Neural cell (in vitro differentiated cells): Measurements from ENCODE around the gene UGT3A1. TPM values are rescaled to one million over a fixed set of nuclear protein-coding genes. Genes with fewer than 3 reads are reported as not detected.

Source experiments
- H2AFZ ChIP-seq: fragments of 200-600, 300-800 bp; sonication (generic), shearing (Covaris generic); 2 replicates; pipeline ENCODE4 v1.6.0; 2014; ENCODE audit warnings: low read depth, mild to moderate bottlenecking, antibody characterized with exemption, low read length, moderate library complexity
- H3F3A ChIP-seq: fragments of 200-600 bp; shearing (Covaris generic); 2 replicates; pipeline ENCODE4 v1.6.1; 2016; ENCODE audit warnings: mild to moderate bottlenecking, moderate library complexity, mixed read lengths, antibody characterized with exemption, low read length; ENCODE audit not compliant: insufficient read depth, poor library complexity, severe bottlenecking
- H3K27ac ChIP-seq: fragments of 200-600, 300-800 bp; sonication (generic), shearing (Covaris generic); 2 replicates; pipeline ENCODE4 v1.5.1; 2014; ENCODE audit warnings: mild to moderate bottlenecking, low read length, moderate library complexity
- H3K27me3 ChIP-seq: fragments of 300-800, 200-600 bp; sonication (generic), shearing (Covaris generic); 2 replicates; pipeline ENCODE4 v1.6.0; 2014; ENCODE audit warnings: mild to moderate bottlenecking, low read depth, low read length, moderate library complexity; ENCODE audit not compliant: insufficient read depth
- H3K36me3 ChIP-seq: fragments of 300-800, 200-600 bp; sonication (generic), shearing (Covaris generic); 2 replicates; pipeline ENCODE4 v1.5.1; 2014; ENCODE audit warnings: mild to moderate bottlenecking, antibody characterized with exemption, low read length, moderate library complexity; ENCODE audit not compliant: insufficient read depth
- H3K4me2 ChIP-seq: fragments of 300-800, 200-600 bp; sonication (generic), shearing (Covaris generic); 2 replicates; pipeline ENCODE4 v1.6.0; 2014; ENCODE audit warnings: mild to moderate bottlenecking, low read length
- H3K4me3 ChIP-seq: fragments of 300-800, 200-600 bp; sonication (generic), shearing (Covaris generic); 2 replicates; pipeline ENCODE4 v1.5.1; 2014; ENCODE audit warnings: mild to moderate bottlenecking, low read length, moderate library complexity
- H3K79me2 ChIP-seq: fragments of 200-600 bp; shearing (Covaris generic); replicated peaks from 2 replicates; pipeline ENCODE4 v1.6.0; 2014; ENCODE audit warnings: mild to moderate bottlenecking, low read length, moderate library complexity; ENCODE audit not compliant: insufficient read depth
- H3K9ac ChIP-seq: fragments of 300-800, 200-600 bp; sonication (generic), shearing (Covaris generic); 2 replicates; pipeline ENCODE4 v1.6.1; 2016; ENCODE audit warnings: mild to moderate bottlenecking, low read length, mixed read lengths
- H3K9me2 ChIP-seq: fragments of 200-600 bp; shearing (Covaris generic); 2 replicates; pipeline ENCODE4 v1.6.1; 2016; ENCODE audit warnings: mild to moderate bottlenecking, low read length, mixed read lengths; ENCODE audit not compliant: insufficient read depth
- H3K9me3 ChIP-seq: fragments of 200-600, 300-800 bp; sonication (generic), shearing (Covaris generic); 2 replicates; pipeline ENCODE4 v1.6.1; 2016; ENCODE audit warnings: mild to moderate bottlenecking, mixed run types, low read length, moderate library complexity, mixed read lengths
- H4K20me1 ChIP-seq: fragments of 200-600 bp; shearing (Covaris generic); 2 replicates; pipeline ENCODE4 v1.6.1; 2016; ENCODE audit warnings: mild to moderate bottlenecking, mixed run types; ENCODE audit not compliant: insufficient read depth
- CTCF ChIP-seq: fragments of 450-650 bp; IDR thresholded peaks from 2 replicates; pipeline ENCODE4 v1.5.1; 2014; ENCODE audit warnings: antibody characterized with exemption, mild to moderate bottlenecking, moderate library complexity; ENCODE audit not compliant: poor library complexity, severe bottlenecking
- EP300 ChIP-seq: fragments of 450-650 bp; conservative IDR thresholded peaks from 2 replicates; pipeline ENCODE4 v1.6.1; 2014; ENCODE audit warnings: antibody characterized with exemption, mild to moderate bottlenecking, moderate library complexity; ENCODE audit not compliant: poor library complexity, severe bottlenecking
- EZH2 ChIP-seq: fragments of 200-600, 300-800 bp; shearing (Covaris generic), sonication (generic); IDR thresholded peaks from 2 replicates; pipeline ENCODE4 v1.6.1; 2014; ENCODE audit warnings: antibody characterized with exemption, low read length, borderline replicate concordance, mild to moderate bottlenecking; ENCODE audit not compliant: insufficient read depth, poor library complexity, severe bottlenecking
- MXI1 ChIP-seq: fragments of 450-650 bp; conservative IDR thresholded peaks from 2 replicates; pipeline ENCODE4 v1.6.1; 2014; ENCODE audit warnings: antibody characterized with exemption, mild to moderate bottlenecking; ENCODE audit not compliant: poor library complexity, severe bottlenecking
- POLR2AphosphoS5 ChIP-seq: IDR thresholded peaks from 2 replicates; pipeline ENCODE4 v1.6.1; 2012
- RAD21 ChIP-seq: fragments of 450-650 bp; conservative IDR thresholded peaks from 2 replicates; pipeline ENCODE4 v1.6.1; 2014; ENCODE audit warnings: antibody characterized with exemption, mild to moderate bottlenecking, moderate library complexity
- SMC3 ChIP-seq: fragments of 450-650 bp; conservative IDR thresholded peaks from 2 replicates; pipeline ENCODE4 v1.6.1; 2014; ENCODE audit warnings: antibody characterized with exemption, mild to moderate bottlenecking, moderate library complexity; ENCODE audit not compliant: poor library complexity
- TAF1 ChIP-seq: IDR thresholded peaks from 2 replicates; pipeline ENCODE4 v1.6.1; 2012; ENCODE audit warnings: low read depth
- polyA plus RNA-seq: library from polyadenylated mRNA; depleted of rRNA; stranded (reverse); fragments of >200 nt; gene quantifications from 2 replicates; pipeline ENCODE4 v1.2.3, GENCODE V29; 2014
- TF ChIP-seq, protein P1 (sequence below): IDR thresholded peaks from 2 replicates; pipeline ENCODE4 v1.6.1; 2012; ENCODE audit warnings: borderline replicate concordance

The UGT3A1 gene
- polyA plus RNA-seq, 1 donor from 2014 or later = not detected

GRCh38 chr5:36017622-36018021, 26.4 kb upstream of the UGT3A1 start:
- no peak for TF ChIP-seq EP300
- TF ChIP-seq CTCF = no peak
- TF ChIP-seq SMC3 = no peak
- TF ChIP-seq MXI1 = no peak
- no peak for TF ChIP-seq POLR2AphosphoS5
- TF ChIP-seq RAD21 = no peak
- no peak for TF ChIP-seq TAF1
- TF ChIP-seq EZH2 = no peak
- TF ChIP-seq, protein P1, sequence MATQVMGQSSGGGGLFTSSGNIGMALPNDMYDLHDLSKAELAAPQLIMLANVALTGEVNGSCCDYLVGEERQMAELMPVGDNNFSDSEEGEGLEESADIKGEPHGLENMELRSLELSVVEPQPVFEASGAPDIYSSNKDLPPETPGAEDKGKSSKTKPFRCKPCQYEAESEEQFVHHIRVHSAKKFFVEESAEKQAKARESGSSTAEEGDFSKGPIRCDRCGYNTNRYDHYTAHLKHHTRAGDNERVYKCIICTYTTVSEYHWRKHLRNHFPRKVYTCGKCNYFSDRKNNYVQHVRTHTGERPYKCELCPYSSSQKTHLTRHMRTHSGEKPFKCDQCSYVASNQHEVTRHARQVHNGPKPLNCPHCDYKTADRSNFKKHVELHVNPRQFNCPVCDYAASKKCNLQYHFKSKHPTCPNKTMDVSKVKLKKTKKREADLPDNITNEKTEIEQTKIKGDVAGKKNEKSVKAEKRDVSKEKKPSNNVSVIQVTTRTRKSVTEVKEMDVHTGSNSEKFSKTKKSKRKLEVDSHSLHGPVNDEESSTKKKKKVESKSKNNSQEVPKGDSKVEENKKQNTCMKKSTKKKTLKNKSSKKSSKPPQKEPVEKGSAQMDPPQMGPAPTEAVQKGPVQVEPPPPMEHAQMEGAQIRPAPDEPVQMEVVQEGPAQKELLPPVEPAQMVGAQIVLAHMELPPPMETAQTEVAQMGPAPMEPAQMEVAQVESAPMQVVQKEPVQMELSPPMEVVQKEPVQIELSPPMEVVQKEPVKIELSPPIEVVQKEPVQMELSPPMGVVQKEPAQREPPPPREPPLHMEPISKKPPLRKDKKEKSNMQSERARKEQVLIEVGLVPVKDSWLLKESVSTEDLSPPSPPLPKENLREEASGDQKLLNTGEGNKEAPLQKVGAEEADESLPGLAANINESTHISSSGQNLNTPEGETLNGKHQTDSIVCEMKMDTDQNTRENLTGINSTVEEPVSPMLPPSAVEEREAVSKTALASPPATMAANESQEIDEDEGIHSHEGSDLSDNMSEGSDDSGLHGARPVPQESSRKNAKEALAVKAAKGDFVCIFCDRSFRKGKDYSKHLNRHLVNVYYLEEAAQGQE = no peak
- H3K4me3 ChIP-seq = no peak overlapping the region
- H3K9me2 ChIP-seq = no peaks in the 10 kb centered on the region

GRCh38 chr5:36017004-36017403, 25.8 kb upstream of the UGT3A1 start:
- Histone ChIP-seq H3K9ac (no peak overlapping the region), H3K9me2 (no peaks in the 10 kb centered on the region), H3F3A (no peaks in the 10 kb centered on the region), H2AFZ (no peak overlapping the region), H3K9me3 (no peaks in the 10 kb centered on the region), H3K4me2 (no peak overlapping the region), H3K36me3 (no peaks in the 10 kb centered on the region), H3K79me2 (no peaks in the 10 kb centered on the region), H3K27me3 (no peaks in the 10 kb centered on the region), H3K27ac (no peak overlapping the region), H3K4me3 (no peak overlapping the region), H4K20me1 (no peaks in the 10 kb centered on the region)
- no peak for TF ChIP-seq EZH2
- TF ChIP-seq, protein P1 = no peak
- TF ChIP-seq MXI1 = no peak
- TF ChIP-seq CTCF = no peak
- no peak for TF ChIP-seq RAD21

More at GRCh38 chr5:36017622-36018021, 26.4 kb upstream of the UGT3A1 start:
- Histone ChIP-seq H3K9ac (no peak overlapping the region), H3K27ac (no peak overlapping the region), H3K27me3 (no peaks in the 10 kb centered on the region), H2AFZ (no peak overlapping the region), H3F3A (no peaks in the 10 kb centered on the region), H4K20me1 (no peaks in the 10 kb centered on the region), H3K79me2 (no peaks in the 10 kb centered on the region), H3K9me3 (no peaks in the 10 kb centered on the region), H3K36me3 (no peaks in the 10 kb centered on the region), H3K4me2 (no peak overlapping the region)
